Endometrial microvascular endothelial cells (primary cell): ENCODE measurements around the gene FRG1. TPM values are rescaled to one million over a fixed set of nuclear protein-coding genes. Genes with fewer than 3 reads are reported as not detected.
"Not testable (repeated sequence)": the region's sequence is repeated elsewhere in the genome, so short reads cannot be mapped to it uniquely, and the experiment has no call there.

Source experiments
- in situ Hi-C: cut with HindIII; loops from 2 replicates; pipeline ENCODE4 v1.10.0; 2017; ENCODE audit warnings: low sequenced_read_pairs, low pct_unique_long_range_greater_than_20kb; ENCODE audit errors: inconsistent ontology term
- total RNA-seq: library from RNA; depleted of rRNA; stranded (reverse); fragments of >200 nt; gene quantifications from one replicate; pipeline ENCODE4 v1.2.3, GENCODE V29; 2015; ENCODE audit errors: inconsistent ontology term

The FRG1 gene
- total RNA-seq, result 30.4 TPM

DNA sequence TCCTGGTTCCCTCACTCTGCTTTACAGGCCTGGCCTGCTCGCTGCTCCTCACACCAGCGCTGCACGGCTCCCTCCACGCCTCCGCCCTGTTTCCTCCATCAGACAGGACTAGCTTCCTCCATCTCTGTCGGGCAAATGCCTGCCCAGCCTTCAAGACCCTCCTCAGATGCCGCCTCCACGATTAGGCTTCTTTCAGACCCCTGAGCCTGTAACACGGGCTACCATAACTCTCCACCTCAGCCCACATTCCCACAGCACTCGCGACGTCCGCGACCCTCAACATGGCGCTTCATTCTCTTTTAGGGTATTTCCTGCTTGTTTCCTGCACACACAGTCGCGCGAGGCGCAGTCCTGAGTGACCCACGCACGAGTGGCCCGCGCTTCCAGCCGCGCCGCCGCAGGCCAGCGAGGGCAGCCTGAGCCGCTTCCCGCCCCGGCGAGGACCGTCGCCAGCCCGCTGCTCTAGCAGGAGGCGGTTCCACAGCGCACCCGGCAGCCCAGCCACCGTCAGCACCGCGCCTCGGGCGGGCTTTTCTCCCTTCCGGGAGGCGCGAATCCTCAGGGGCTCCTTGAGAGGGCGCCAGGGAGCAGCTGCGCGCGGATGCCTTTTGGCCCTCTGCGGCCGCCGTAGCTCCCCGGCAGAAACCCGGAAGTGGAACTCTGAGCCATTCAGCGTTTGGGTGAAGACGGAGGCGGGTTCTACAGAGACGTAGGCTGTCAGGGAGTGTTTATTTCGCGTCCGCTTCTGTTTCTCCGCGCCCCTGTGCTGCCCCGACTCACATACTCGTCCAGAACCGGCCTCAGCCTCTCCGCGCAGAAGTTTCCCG lies at the start of gene FRG1:
Gene FRG1, plus strand, starts transcription at position 695 of the 827 bp plus-strand sequence. CDS start 138 bp downstream, outside the sequence.
- in situ Hi-C loops, result no loop called here

DNA sequence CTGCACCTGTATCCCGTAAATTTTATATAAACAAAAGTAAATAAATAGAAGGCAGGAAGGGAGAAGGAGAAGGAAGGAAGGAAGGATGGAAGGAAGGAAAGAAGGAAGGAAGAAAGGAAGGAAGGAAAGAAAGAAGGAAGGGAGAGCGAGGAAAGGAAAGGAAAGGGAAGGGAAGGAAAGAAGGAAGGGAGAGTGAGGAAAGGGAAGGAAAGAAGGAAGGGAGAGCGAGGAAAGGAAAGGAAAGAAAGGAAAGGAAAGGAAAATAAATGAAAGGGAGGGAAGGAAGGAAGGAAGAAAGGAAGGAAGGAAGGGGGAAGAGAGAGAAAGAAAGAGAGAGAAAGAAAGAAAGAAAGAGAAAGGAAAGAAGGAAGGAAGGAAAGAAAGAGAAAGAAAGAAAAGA lies 43.0 kb upstream of the FRG1 start:
- in situ Hi-C loops, result no loop called here

DNA sequence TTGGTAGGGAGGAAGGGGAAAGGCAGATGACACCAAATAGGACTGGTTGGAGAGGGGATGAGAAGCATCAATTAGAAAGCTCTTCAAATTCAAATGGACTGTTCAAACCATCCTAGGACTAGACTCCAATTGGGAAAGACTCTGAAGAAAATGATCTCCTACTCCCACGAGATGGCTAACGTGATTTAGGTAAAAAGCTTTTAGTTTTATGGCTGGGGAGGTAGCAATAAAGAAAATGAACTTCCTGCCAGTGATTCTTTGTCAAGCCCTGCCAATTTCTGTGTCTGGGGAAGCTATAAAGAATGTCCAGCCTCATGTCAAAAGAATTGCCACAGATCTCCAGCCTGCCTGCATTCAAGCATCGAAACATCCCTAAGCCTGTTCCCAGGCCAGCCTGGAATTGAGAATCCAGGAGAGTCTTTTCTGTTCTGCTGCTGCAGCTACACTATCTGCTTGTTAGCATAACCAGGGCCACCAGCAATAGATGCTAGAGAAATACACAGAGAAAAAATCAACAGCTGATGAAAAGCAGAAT lies 41.1 kb upstream of the FRG1 start:
- in situ Hi-C loops, result not testable (repeated sequence)

DNA sequence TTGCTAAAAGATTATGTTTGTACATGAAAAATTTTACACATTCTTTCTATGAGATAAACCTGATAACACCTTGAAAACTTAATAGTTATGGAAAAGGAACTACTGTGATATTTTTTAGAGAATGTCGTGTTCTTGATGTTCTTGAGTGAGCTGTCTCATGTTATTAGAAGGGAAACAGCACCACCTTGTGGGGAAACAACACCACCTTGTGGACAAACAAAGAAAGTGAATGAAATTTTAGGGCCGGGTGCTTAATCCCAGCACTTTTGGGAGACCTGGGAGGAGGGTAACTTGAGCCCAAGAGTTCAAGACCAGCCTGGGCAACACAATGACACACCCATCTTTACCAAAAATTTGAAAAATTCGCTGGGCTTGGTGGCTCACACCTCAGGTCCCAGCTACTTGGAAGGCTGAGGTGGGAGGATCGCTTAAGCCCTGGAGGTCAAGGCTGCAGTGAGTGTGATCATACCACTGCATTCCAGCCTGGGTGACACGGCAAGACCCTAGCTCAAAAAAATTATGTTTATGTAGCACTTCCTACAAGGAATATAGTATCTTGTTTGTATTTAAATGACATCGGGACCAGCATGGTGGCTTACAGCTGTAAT lies 36.1 kb upstream of the FRG1 start:
- in situ Hi-C loops, result not testable (repeated sequence)

DNA sequence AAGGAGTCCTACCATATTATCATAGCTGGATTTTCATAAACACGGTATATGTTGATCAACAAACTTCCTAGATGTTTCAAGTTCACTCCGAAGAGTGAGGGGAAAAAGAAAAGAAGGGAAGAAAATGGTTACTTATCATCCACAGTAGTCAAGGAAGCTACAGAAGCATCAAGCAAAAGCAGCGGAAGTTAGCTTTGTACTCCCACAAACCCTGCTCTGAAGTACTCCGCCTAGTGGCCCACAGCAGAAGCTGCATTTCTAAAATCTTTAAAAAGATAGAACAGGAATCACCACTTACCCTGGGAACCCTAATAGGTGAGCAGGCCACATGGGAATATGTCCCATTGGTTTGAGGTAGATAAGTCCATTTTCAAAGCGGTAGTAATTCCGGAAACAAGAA lies 28.5 kb upstream of the FRG1 start:
- in situ Hi-C loops, result no loop called here

DNA sequence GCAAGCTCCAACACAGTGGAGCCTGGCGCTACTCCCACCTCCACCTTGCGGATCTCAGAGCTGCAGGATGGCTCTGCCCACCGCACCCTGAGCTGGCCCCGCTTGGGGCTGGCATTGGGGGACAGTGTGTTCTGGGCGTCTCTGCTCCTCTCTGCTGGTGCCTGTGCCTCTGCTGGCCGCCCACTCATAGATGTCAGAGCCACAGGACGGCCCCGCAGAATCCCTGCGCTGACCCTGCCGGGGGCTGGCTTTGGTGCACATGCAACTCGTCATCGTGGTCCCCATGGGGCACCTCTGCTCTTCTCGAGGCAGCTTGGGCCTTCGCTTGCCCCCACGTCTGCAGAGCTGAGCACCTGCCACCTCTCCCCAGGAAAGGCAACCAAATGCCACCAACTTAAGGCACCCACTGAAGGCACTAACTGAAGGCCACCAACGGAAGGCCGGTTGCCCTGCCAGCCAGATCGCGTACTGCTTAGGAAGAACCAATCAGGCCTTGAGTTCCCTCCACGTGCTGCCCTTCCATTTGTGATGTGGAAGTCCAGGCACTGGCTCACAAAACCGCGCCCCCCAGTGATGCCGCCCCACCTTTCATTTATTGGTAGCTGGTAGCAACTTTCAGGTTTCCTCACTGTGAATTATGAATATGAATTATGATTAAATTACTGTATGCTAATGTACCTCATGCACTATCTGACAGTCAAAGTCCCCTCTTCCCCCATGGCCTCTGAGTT lies 23.3 kb upstream of the FRG1 start:
- in situ Hi-C loops, result no loop called here

DNA sequence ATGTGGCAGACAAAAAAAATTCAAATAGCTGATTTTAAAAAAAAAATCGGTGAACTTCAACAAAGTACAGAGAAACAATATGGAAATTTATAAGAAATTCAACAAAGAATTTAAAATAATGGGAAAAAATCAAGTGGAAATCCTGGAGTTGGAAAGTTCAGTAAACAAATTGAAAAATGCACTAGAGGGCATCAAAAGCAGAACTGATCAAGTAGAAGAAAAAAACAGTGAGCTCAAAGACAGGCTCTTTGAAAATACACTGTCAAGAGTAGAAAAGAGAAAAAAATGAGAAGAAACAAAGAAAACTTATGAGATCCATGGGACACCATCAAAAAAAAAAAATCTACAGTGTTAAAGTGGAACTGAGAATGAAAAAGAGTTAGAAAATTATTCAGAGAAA lies 19.6 kb upstream of the FRG1 start:
- in situ Hi-C loops, result no loop called here

DNA sequence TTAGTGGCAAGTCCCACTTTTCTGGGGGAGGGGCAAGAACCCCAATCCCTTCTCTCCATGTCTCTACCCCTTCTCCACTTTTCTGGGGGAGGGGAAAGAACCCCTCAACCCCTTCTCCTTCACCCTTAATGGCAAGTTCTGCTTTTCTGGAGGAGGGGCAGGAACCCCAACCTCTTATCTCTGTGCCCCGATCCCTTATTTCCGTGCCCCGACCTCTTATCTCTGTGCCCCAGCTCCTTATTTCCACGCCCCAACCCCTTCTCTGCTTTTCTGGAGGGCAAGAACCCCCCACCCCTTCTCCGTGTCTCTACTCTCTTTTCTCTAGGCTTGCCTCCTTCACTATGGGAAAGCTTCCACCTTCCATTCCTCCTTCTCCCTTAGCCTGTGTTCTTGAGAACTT lies 13.9 kb upstream of the FRG1 start:
- in situ Hi-C loops, result not testable (repeated sequence)

DNA sequence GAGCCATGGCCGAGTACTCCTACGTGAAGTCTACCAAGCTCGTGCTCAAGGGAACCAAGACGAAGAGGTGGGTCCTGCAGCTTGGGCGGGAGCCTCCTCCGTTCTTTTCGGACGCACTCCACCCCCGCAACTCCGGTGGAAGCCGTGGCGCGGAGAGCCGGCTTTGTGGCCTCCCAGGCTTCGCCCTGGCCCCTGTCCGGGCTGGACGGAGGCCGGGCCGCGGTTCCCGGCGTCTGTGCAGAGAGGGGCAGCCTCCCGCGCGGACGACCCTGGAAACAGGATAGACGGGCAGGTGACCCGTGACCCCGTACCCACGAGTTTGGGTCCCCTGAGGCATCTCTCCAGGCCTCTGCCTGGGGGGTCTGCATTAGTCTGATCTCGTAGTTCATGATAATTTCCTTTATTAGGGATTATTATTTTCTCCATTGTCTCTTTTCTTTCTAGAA lies 356 bp downstream of the FRG1 start:
- in situ Hi-C loops, result no loop called here

DNA sequence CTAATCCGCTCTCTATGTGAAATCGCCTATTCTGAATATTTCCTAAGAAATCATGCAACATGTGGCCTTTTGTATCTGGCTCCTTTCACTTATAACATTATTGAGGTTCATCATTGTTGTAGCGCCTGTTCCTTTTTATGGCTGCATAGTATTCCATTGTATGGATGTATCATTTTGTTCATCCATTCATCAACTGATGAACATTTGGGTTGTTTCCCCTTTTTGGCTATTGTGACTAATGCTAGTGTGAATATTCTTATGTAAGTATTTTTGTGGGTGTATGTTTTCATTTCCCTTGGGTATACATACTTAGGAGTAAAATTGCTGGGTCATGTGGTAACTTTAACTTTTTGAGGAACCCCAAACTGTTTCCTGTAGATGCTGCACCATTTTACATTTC lies 1.7 kb downstream of the FRG1 start:
- in situ Hi-C loops, result not testable (repeated sequence)

DNA sequence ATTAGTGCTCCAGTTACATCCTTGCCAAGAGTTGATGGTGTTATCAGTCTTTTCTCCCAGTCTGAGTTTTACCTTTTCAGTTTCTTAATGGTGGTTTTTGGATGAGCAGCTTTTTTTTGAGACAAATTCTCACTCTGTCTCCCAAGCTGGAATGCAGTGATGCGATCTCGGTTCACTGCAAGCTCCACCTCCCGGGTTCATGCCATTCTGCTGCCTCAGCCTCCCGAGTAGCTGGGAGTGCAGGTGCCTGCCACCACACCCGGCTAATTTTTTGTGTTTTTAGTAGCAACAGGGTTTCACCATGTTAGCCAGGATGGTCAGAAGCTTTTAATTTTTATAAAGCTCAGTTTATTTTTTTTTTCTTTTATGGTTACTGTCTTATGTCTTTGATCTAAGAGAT lies 3.4 kb downstream of the FRG1 start:
- in situ Hi-C loops, result not testable (repeated sequence)

DNA sequence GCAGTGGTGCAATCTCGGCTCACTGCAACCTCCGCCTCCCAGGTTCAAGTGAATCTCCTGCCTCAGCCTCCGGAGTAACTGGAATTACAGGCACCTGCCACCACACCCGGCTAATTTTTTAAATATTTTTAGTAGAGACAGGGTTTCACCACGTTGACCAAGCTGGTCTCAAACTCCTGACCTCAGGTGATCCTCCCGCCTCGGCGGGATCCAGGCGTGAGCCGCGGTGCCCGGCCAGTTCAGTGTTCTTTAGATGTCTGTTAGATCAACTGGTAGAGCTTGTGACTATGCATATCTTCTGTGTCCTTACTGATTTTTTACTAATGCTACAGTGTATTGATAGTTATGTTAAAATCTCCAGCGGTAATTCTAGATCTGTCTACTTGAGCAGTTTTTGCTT lies 6.2 kb downstream of the FRG1 start:
- in situ Hi-C loops, result not testable (repeated sequence)

DNA sequence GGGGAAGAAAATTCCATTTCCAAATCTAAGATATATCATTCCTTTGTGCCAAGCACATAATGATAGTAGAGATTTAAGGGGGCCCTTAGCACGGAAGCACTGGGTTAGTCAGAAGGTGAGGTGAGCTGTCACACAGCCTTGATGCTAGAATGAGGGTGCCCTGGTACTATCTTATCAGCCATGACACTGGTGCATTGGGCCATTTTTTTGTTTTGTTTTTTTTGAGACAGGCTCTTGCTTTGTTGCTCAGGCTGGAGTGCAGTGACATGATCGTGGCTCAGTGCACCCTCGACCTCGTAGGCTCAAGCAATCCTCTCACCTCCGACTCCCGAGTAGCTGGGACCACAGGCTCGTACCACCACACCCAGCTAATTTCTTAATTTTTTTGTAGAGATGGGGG lies 7.8 kb downstream of the FRG1 start:
- in situ Hi-C loops, result not testable (repeated sequence)

DNA sequence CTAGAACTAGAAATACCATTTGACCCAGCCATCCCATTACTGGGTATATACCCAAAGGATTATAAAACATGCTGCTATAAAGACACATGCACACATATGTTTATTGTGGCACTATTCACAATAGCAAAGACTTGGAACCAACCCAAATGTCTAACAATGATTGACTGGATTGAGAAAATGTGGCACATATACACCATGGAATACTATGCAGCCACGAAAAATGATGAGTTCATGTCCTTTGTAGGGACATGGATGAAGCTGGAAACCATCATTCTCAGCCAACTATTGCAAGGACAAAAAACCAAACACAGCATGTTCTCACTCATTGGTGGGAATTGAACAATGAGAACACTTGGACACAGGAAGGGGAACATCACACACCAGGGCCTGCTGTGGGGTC lies 28.6 kb downstream of the FRG1 start:
- in situ Hi-C loops, result not testable (repeated sequence)

DNA sequence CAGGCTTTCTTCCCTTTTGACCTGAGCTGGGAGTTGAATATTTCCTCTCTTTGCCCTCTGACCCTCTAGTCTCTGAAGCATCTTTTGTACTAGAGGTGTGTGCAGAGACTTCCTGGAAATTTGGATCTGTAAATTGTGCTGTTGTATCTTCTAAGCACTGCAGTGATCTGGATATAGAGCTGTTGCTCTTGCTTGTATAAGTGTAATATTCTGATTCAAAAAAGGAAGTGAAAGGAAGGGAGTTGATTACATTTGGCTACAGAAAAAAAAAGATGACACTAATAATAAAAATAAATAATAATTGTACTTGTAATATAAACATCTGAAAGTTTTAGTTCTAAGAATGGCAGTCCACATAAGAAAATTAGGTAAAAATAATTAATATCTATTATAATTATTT lies 33.0 kb downstream of the FRG1 start:
- in situ Hi-C loops, result no loop called here

DNA sequence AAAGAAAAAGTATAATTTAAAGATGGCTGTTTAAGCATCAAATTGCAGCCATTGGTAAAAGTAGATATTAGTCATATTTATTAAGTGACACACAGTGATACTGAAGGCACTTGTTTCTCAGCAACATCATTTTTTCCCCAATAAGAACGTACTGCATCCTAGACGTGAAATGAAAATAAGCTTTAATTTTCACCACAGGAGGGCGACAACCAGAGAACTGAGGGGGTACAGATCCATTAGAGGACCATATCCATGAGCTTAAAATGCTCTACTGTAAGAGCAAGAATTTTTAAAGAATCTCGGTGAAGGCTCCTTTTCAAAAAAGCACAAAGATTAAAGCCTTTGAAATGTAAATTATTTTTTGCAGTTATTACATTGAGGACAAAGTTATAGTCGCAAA lies 33.4 kb downstream of the FRG1 start:
- in situ Hi-C loops, result no loop called here

DNA sequence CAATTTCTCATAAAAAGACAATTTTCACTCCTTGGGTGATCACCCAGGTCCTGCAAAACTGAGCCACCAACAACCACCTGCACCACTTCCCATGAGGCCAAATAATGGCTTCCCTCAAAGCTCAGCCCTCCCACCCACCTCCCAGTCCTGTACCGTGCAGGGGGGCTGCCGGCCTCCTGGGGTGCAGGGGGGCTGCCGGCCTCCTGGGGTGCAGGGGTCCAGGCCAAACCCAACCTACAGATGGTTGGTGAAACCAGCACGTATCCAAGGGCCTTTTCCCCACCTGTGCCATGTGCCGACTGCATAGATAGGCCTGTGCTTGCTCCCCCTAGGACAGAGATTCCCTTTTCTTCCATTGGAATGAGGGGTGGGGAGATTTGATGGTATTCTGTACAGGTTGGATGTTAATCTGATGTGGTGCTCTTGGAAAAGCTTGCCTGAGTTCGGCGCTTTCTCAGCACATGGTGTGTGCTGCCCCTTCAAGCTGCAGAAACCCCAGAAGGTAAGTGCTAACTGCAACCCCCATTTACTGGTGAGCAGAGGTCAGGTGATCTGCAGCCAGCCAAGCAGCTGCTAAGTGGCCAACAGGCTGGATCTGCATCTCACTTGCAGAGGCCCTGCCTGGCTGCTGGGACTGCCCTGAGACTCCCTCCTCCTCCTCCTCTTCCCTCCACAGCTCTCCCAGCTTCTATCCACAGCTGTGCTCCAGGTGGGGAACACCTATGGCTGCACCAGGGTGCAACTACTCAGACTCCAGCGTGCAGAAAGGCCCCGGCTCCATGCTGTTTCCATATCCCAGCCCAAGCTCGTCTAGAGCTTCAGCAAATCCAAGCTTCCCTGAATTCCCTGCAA lies 38.8 kb downstream of the FRG1 start:
- in situ Hi-C loops, result no loop called here

DNA sequence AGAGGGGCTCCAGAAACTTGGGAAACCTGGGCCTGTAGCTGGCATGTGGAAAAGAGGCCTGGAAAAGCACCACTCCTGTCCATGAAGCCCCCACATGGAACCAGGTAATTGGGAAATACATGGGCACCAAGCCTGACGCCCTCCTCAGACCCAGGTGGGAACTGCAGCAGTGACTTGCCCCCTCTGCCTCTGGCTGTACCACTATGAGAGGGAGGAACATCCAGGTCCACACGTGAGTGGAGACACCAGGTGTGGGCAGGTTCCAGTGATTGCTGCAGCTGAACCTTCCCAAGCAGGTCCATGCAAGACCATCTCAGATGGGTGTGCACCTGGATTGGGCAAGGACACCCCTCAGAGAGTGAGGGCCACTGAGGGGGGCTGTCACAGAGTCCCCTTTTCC lies 39.6 kb downstream of the FRG1 start:
- in situ Hi-C loops, result not testable (repeated sequence)

DNA sequence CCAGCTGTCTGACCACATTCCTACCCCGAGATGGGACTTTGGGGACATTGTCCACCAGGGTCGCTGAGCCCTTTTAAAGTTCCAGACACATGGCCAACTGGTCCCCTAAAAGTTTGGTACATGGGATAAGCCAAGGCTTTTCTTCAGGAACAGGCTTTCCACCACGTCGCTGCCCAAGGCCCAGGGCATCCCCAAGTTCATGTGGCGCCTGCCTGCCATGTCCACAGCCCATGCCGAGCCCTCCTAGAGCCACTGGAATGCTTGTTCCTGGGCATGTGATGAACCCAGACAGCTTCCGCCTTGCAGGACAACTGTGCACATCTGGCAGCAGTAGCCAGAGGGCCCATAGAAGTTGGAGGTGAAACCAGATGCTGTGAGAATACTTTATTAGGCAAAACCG lies 41.3 kb downstream of the FRG1 start:
- in situ Hi-C loops, result no loop called here
